RPMI8226 (cell line): Measurements from ENCODE around the gene NAA50.

Source experiments
- DNase-seq: peaks from one replicate; pipeline ENCODE4 v3.0.0-alpha.2; 2015

The NAA50 gene

GRCh38 chr3:113741086-113741485 is 5.0 kb downstream of the NAA50 start:
- DNase-seq: no peak

- peak; percentile 69 for DNase-seq
Measured at GRCh38 chr3:113736548-113737089, 9.4 kb downstream of the NAA50 start.

GRCh38 chr3:113731694-113732093 is 14.4 kb downstream of the NAA50 start:
- DNase-seq: no peak

- DNase-seq: no peak
Measured at GRCh38 chr3:113730550-113730949, 15.5 kb downstream of the NAA50 start.

- DNase-seq: no peak
Measured at GRCh38 chr3:113728661-113729060, 17.4 kb downstream of the NAA50 start.

GRCh38 chr3:113721636-113722035 is 24.4 kb downstream of the NAA50 start:
- DNase-seq: no peak

- DNase-seq: no peak
Measured at GRCh38 chr3:113719758-113720157, 26.3 kb downstream of the NAA50 start.

GRCh38 chr3:113719294-113719693 is 26.8 kb downstream of the NAA50 start:
- DNase-seq: no peak

- DNase-seq: no peak
Measured at GRCh38 chr3:113717818-113718217, 28.2 kb downstream of the NAA50 start.

- no peak for DNase-seq
Measured at GRCh38 chr3:113717308-113717707, 28.7 kb downstream of the NAA50 start.

GRCh38 chr3:113714702-113715101 is 31.3 kb downstream of the NAA50 start:
- DNase-seq: no peak

- DNase-seq: no peak
Measured at GRCh38 chr3:113712129-113712528, 33.9 kb downstream of the NAA50 start.

- no peak for DNase-seq
Measured at GRCh38 chr3:113707835-113708234, 38.2 kb downstream of the NAA50 start.

- peak; percentile 29 for DNase-seq
Measured at GRCh38 chr3:113698956-113699355, 47.1 kb downstream of the NAA50 start.

GRCh38 chr3:113698213-113698742 is 47.8 kb downstream of the NAA50 start:
- no peak for DNase-seq

GRCh38 chr3:113697500-113698090 is 48.5 kb downstream of the NAA50 start:
- peak; percentile 20 for DNase-seq

GRCh38 chr3:113696658-113697499 is 49.2 kb downstream of the NAA50 start:
- DNase-seq: peak; percentile 99

GRCh38 chr3:113695786-113696645 is 50.0 kb downstream of the NAA50 start, which contains the start of gene USF3:
USF3 (minus strand) TSS chr3:113696642; CDS start chr3:113674878, 21,764 bp downstream.
- peak; percentile 84 for DNase-seq

GRCh38 chr3:113695431-113695785 is 50.6 kb downstream of the NAA50 start:
- peak; percentile 6 for DNase-seq

GRCh38 chr3:113690482-113690881 is 55.6 kb downstream of the NAA50 start:
- no peak for DNase-seq

GRCh38 chr3:113685956-113686721 is 59.9 kb downstream of the NAA50 start:
- no peak for DNase-seq

- DNase-seq: no peak
Measured at GRCh38 chr3:113685124-113685523, 60.9 kb downstream of the NAA50 start.
